PC-3 (cell line): ENCODE data around the gene IRGC. TPM values are rescaled to one million over a fixed set of nuclear protein-coding genes. Genes with fewer than 3 reads are reported as not detected.

Experiments used
- ATAC-seq: fragments of 200-7000 bp; cut with Tn5 transposase; 2 replicates; pipeline ENCODE4 v1.9.1; 2020; ENCODE audit warnings: mild to moderate bottlenecking, moderate library complexity
- BruUV-seq: library from RNA; stranded (reverse); fragments of 400-500 nt; replicated peaks from 2 replicates; lab custom pipeline; 2021; lab: Mats Ljungman, UMichigan
- CTCF ChIA-PET: fragments of 300-600 bp; sonication (Branson Sonifier 250); formaldehyde crosslinking; loops from one replicate; lab custom pipeline; 2022; ENCODE audit warnings: antibody characterized with exemption; lab: Charles Lee
- POLR2A ChIA-PET: fragments of 300-600 bp; sonication (Branson Sonifier 250); formaldehyde crosslinking; loops from one replicate; lab custom pipeline; 2022; ENCODE audit warnings: antibody characterized with exemption; ENCODE audit not compliant: unreplicated experiment; lab: Charles Lee
- DNase-seq: peaks from one replicate; pipeline ENCODE4 v3.0.0-alpha.2; 2015
- H2AFZ ChIP-seq: fragments of 300-600 bp; sonication (generic); 2 replicates; pipeline ENCODE4 v1.6.0; 2016; ENCODE audit warnings: antibody characterized with exemption, low read length
- H3F3A ChIP-seq: fragments of 300-600 bp; sonication (generic); one replicate; pipeline ENCODE4 v1.6.0; 2017; ENCODE audit warnings: antibody characterized with exemption, low read length, control low read depth, mild to moderate bottlenecking; ENCODE audit not compliant: unreplicated experiment
- H3K27ac ChIP-seq: fragments of 300-600 bp; sonication (generic); 2 replicates; pipeline ENCODE4 v1.5.1; 2016; ENCODE audit warnings: mild to moderate bottlenecking, low read length
- H3K27me3 ChIP-seq: fragments of 300-600 bp; sonication (generic); 2 replicates; pipeline ENCODE4 v1.6.1; 2016; ENCODE audit warnings: low read length, mixed read lengths
- H3K36me3 ChIP-seq: fragments of 300-600 bp; sonication (generic); 2 replicates; pipeline ENCODE4 v1.6.1; 2016; ENCODE audit warnings: low read depth, mixed run types, low read length, mixed read lengths
- H3K4me1 ChIP-seq: fragments of 300-600 bp; sonication (generic); 2 replicates; pipeline ENCODE4 v1.5.1; 2016; ENCODE audit warnings: low read length; ENCODE audit not compliant: insufficient read depth
- H3K4me2 ChIP-seq: fragments of 300-600 bp; sonication (generic); 2 replicates; pipeline ENCODE4 v1.6.0; 2016; ENCODE audit warnings: low read length
- H3K4me3 ChIP-seq: fragments of 300-600 bp; sonication (generic); 2 replicates; pipeline ENCODE4 v1.5.1; 2016; ENCODE audit warnings: mild to moderate bottlenecking, low read length, mixed read lengths
- H3K79me2 ChIP-seq: fragments of 300-600 bp; sonication (generic); 2 replicates; pipeline ENCODE4 v1.6.1; 2017; ENCODE audit warnings: low read length, mixed read lengths
- H3K9ac ChIP-seq: fragments of 300-600 bp; sonication (generic); 2 replicates; pipeline ENCODE4 v1.6.0; 2016; ENCODE audit warnings: mild to moderate bottlenecking, low read length
- H3K9me2 ChIP-seq: fragments of 300-600 bp; sonication (generic); replicated peaks from 2 replicates; pipeline ENCODE4 v1.6.1; 2016; ENCODE audit warnings: mixed run types, low read length, mixed read lengths
- H3K9me3 ChIP-seq: fragments of 300-600 bp; sonication (generic); 2 replicates; pipeline ENCODE4 v1.6.1; 2016; ENCODE audit warnings: low read length, mixed read lengths
- H4K20me1 ChIP-seq: fragments of 300-600 bp; sonication (generic); 2 replicates; pipeline ENCODE4 v1.6.1; 2016; ENCODE audit warnings: low read length, mixed read lengths
- EZH2 ChIP-seq: fragments of 300-600 bp; sonication (generic); IDR thresholded peaks from one replicate; pipeline ENCODE4 v1.6.1; 2017; ENCODE audit warnings: antibody characterized with exemption, mild to moderate bottlenecking, low read length; ENCODE audit not compliant: unreplicated experiment
- EZH2phosphoT487 ChIP-seq: fragments of 300-600 bp; sonication (generic); IDR thresholded peaks from 2 replicates; pipeline ENCODE4 v1.6.1; 2018; ENCODE audit warnings: mild to moderate bottlenecking, antibody characterized with exemption, low read length, borderline replicate concordance
- intact Hi-C: fragments of 100-400 bp; cut with micrococcal nuclease; formaldehyde crosslinking; loops from 2 replicates; pipeline ENCODE4 v1.9.0; 2023
- total RNA-seq: library from RNA; depleted of rRNA; stranded (reverse); fragments of >200 nt; gene quantifications from 2 replicates; pipeline ENCODE4 v1.2.3, GENCODE V29; 2014
- TF ChIP-seq, protein P1 (sequence below): fragments of 300-600 bp; sonication (generic); conservative IDR thresholded peaks from 2 replicates; pipeline ENCODE4 v1.5.1; 2017; ENCODE audit warnings: antibody characterized with exemption, low read depth, mild to moderate bottlenecking, low read length

Gene IRGC
- total RNA-seq, 1 experiment from 2014 or later = not detected

DNA sequence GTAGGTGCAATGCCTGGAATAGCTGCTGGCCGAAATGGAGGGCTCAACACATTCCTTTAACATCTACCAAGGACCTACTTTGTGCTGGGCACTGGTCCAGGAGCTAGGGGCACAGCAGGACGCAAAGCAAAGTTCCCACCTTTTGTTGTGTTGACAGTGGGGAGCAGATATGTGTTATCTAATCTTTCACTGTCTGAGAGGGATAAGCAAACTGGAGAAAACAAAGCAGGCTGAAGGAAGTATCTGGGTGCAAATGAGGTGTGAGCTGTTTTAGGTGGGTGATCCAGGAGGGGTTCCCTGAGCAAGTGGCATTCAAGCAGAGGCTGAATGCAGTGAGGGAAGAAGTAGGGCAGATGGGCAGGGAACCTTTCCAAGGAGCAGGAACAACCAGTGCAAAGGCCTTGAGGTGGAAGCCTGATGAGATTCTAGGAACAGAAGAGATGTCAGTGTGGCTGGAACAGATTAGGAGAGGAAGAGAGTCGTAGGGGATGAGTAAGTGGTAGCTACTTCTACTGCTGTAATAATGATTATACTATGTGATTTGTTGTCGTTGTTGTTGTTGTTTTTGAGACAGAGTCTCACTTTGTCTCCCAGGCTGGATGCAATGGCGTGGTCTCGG lies 43.7 kb upstream of the IRGC start:
- H3K9me3 ChIP-seq = no peaks in the 10 kb centered on the region
- H3K4me1 ChIP-seq = peaks cover 29% of the 10 kb centered on the region
- no peak overlapping the region for H3K27ac ChIP-seq
- ChIA-PET CTCF (no interaction called here), POLR2A (no interaction called here)
- H3K4me2 ChIP-seq = no peak overlapping the region
- BruUV-seq = no TSS peak
- TF ChIP-seq EZH2 (no peak), EZH2phosphoT487 (no peak)
- TF ChIP-seq, protein P1, sequence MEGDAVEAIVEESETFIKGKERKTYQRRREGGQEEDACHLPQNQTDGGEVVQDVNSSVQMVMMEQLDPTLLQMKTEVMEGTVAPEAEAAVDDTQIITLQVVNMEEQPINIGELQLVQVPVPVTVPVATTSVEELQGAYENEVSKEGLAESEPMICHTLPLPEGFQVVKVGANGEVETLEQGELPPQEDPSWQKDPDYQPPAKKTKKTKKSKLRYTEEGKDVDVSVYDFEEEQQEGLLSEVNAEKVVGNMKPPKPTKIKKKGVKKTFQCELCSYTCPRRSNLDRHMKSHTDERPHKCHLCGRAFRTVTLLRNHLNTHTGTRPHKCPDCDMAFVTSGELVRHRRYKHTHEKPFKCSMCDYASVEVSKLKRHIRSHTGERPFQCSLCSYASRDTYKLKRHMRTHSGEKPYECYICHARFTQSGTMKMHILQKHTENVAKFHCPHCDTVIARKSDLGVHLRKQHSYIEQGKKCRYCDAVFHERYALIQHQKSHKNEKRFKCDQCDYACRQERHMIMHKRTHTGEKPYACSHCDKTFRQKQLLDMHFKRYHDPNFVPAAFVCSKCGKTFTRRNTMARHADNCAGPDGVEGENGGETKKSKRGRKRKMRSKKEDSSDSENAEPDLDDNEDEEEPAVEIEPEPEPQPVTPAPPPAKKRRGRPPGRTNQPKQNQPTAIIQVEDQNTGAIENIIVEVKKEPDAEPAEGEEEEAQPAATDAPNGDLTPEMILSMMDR = no peak
- peaks cover 10% of the 10 kb centered on the region for H4K20me1 ChIP-seq
- no peak for DNase-seq
- no peaks in the 10 kb centered on the region for H3K9me2 ChIP-seq
- H3K4me3 ChIP-seq = no peak overlapping the region
- ATAC-seq = no peak
- H3K27me3 ChIP-seq = no peaks in the 10 kb centered on the region
- H3K9ac ChIP-seq = no peak overlapping the region
- intact Hi-C loops = no loop called here
- H3F3A ChIP-seq = no peaks in the 10 kb centered on the region
- H3K79me2 ChIP-seq = peaks cover 26% of the 10 kb centered on the region
- no peak overlapping the region for H2AFZ ChIP-seq
- peaks cover 9% of the 10 kb centered on the region for H3K36me3 ChIP-seq

DNA sequence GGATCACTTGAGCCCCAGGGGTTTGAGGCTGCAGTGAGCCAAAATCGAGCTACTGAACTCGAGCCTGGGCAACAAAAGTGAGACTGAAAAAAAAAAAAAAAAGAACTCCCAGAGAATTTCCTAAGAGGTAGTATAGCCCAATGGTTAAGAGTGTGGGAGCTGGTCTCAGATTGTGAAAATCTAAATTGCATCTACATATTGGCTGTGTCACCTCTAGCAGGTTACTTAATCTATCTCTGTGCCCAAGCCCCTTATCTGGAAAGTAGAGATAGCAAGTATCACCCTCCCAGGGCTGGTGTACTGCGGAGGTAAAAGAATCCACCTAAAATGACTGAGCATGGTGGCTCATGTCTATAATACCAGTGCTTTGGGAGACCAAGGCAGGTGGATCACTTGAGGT lies 42.2 kb upstream of the IRGC start:
- no peak for DNase-seq
- no peaks in the 10 kb centered on the region for H3K9me2 ChIP-seq
- H3F3A ChIP-seq = no peaks in the 10 kb centered on the region
- ChIA-PET POLR2A (no interaction called here), CTCF (no interaction called here)
- H3K27ac ChIP-seq = no peak overlapping the region
- no peaks in the 10 kb centered on the region for H4K20me1 ChIP-seq
- no peak overlapping the region for H3K9ac ChIP-seq
- peaks cover 16% of the 10 kb centered on the region for H3K79me2 ChIP-seq
- no peaks in the 10 kb centered on the region for H3K36me3 ChIP-seq
- ATAC-seq = no peak
- H3K4me2 ChIP-seq = no peak overlapping the region
- no peak overlapping the region for H2AFZ ChIP-seq
- H3K27me3 ChIP-seq = no peaks in the 10 kb centered on the region
- BruUV-seq = no TSS peak
- peaks cover 29% of the 10 kb centered on the region for H3K4me1 ChIP-seq
- intact Hi-C loops = no loop called here
- TF ChIP-seq EZH2 = no peak
- no peak for TF ChIP-seq EZH2phosphoT487
- TF ChIP-seq, protein P1 = no peak
- H3K4me3 ChIP-seq = no peak overlapping the region
- no peaks in the 10 kb centered on the region for H3K9me3 ChIP-seq

DNA sequence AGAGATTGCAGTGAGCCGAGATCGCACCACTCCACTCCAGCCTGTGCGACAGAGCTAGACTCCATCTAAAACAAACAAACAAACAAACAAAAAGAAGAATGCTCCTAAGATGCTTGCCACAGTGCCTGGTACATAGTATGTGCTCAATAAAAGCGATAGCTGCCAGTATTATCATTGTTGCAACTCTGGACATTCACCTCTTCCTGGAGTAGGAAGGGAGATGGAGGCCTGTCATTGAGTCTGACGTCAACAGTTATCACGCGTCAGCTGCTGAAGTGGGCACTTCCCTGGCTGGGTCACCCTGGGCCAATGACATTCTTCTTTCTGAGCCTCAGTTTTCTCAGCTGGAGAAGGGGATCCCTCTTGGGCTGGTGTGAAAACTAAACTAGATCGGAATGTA lies 41.7 kb upstream of the IRGC start:
- Histone ChIP-seq H3K9ac (peak overlapping the region; percentile 87; the same call in 1 of the 2 replicates), H3F3A (no peaks in the 10 kb centered on the region), H2AFZ (no peak overlapping the region), H3K9me3 (no peaks in the 10 kb centered on the region), H3K27me3 (no peaks in the 10 kb centered on the region), H3K4me1 (peaks cover 29% of the 10 kb centered on the region), H4K20me1 (no peaks in the 10 kb centered on the region), H3K4me3 (no peak overlapping the region), H3K4me2 (0 out of 2 replicates have a peak overlapping the region, but pooled peaks have one; percentile 83), H3K27ac (peak overlapping the region; percentile 99), H3K9me2 (no peaks in the 10 kb centered on the region), H3K79me2 (peaks cover 12% of the 10 kb centered on the region), H3K36me3 (no peaks in the 10 kb centered on the region)
- DNase-seq (no peak), ATAC-seq (no peak)
- BruUV-seq = no TSS peak
- ChIA-PET CTCF (no interaction called here), POLR2A (interaction anchor here (0.6 kb wide), 1 partner anchor 20 kb away, joined by 13 read pairs; no protein-coding TSS in a partner anchor)
- intact Hi-C loops = no loop called here
- TF ChIP-seq, protein P1 = no peak
- TF ChIP-seq EZH2phosphoT487 (no peak), EZH2 (no peak)
